Measurements from ENCODE around the gene MAPK8IP3. TPM values are rescaled to one million over a fixed set of nuclear protein-coding genes. Genes with fewer than 3 reads are reported as not detected.

MAPK8IP3 gene
- total RNA-seq, 6 experiments from 2014 or later: 34.3 to 39.9 (median 37.1) TPM

DNA sequence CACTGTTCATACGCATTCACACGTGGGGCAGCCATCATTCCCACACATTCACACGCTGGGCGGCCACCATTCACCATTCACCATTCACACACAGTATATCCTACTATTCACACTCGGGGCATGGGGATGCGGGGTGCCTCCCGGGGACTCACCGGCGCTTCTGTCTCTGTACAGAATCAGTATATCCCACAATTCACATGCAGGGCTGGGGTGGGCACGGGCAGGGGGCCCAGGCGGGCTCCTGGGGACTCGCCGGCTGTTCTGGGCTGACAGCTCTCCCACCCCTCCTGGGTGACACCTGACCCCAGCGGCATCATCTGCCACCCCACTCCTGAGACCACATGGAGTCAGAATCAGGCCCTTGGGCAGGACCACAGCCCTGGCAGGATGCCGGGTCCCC, 55.8 kb downstream of the MAPK8IP3 start:
- no peak overlapping the region for H3K4me3 Mint-ChIP-seq
- H3K27me3 Mint-ChIP-seq (ENCODE audit: insufficient read depth): peaks cover 4% of the 10 kb centered on the region
- no peaks in the 10 kb centered on the region for H3K9me3 Mint-ChIP-seq
- TF ChIP-seq, protein P1, sequence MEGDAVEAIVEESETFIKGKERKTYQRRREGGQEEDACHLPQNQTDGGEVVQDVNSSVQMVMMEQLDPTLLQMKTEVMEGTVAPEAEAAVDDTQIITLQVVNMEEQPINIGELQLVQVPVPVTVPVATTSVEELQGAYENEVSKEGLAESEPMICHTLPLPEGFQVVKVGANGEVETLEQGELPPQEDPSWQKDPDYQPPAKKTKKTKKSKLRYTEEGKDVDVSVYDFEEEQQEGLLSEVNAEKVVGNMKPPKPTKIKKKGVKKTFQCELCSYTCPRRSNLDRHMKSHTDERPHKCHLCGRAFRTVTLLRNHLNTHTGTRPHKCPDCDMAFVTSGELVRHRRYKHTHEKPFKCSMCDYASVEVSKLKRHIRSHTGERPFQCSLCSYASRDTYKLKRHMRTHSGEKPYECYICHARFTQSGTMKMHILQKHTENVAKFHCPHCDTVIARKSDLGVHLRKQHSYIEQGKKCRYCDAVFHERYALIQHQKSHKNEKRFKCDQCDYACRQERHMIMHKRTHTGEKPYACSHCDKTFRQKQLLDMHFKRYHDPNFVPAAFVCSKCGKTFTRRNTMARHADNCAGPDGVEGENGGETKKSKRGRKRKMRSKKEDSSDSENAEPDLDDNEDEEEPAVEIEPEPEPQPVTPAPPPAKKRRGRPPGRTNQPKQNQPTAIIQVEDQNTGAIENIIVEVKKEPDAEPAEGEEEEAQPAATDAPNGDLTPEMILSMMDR (IDR thresholded peaks at IDR 0.05): no peak
- H3K4me1 Mint-ChIP-seq (ENCODE audit: low read depth): no peaks in the 10 kb centered on the region
- DNase-seq: no peak
- peaks cover 7% of the 10 kb centered on the region for H3K36me3 Mint-ChIP-seq (ENCODE audit: low read depth)
- no peak overlapping the region for H3K27ac Mint-ChIP-seq

DNA sequence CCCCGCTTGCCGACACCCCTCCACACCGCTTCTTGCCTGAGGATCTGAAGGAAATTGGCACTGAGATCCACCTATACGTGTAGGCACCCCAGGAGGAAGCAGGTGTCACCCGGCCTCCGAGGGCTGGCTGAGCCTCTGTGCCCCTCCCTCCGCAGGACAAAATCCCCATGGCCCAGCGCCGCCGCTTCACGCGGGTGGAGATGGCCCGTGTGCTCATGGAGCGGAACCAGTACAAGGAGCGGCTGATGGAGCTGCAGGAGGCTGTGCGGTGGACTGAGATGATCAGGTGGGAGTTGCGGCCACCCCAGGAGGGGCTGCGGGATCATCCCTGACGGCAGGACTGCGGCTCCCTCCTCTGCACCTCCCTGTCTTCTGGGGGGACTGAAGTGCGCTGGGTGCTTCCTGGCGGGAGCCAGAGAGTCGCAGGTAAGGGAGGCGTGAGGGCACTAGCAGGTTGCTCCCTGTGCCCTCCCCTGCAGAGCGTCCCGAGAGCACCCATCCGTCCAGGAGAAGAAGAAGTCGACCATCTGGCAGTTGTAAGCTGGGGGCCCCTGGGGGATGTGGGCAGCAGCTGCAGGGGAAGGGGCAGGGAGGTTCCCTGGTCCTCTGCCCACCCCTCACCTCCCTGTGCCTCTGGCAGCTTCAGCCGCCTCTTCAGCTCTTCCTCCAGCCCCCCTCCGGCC, 56.3 kb downstream of the MAPK8IP3 start:
- H3K36me3 Mint-ChIP-seq (ENCODE audit: low read depth): peaks cover 7% of the 10 kb centered on the region
- no peaks in the 10 kb centered on the region for H3K9me3 Mint-ChIP-seq
- H3K4me3 Mint-ChIP-seq: no peak overlapping the region
- no peak overlapping the region for H3K27ac Mint-ChIP-seq
- peaks cover 4% of the 10 kb centered on the region for H3K27me3 Mint-ChIP-seq (ENCODE audit: insufficient read depth)
- TF ChIP-seq, protein P1 (IDR thresholded peaks at IDR 0.05): no peak
- H3K4me1 Mint-ChIP-seq (ENCODE audit: low read depth): no peaks in the 10 kb centered on the region
- DNase-seq: no peak

DNA sequence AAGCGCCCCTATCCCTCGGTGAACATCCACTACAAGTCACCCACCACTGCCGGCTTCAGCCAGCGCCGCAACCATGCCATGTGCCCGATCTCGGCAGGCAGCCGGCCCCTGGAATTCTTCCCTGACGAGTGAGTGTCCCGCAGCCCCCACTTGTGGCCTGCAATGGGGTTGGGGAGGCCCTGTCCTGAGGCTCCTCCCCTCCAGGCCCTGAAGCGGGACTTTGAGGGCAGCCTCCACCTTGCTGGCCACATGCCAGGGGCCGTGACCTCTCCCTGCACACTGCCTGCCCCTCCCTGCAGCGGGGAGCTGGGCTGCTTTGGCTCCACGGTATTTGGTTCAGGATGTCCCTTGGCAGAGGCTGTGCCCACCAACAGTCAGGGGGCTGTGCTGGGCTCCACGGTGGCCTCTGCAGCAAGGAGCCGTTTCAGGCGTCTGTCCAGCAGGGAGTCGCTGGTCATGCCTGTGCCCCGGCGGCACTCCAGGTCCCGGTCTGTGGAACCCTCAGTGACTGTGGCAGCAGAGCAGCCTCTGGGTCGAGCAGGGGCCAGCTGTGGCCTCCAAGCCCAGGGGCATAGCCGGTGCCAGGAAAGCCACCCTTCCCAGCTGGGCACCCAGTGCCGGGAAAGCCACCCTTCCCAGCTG, 57.0 kb downstream of the MAPK8IP3 start:
- H3K4me1 Mint-ChIP-seq (ENCODE audit: low read depth): no peaks in the 10 kb centered on the region
- peaks cover 9% of the 10 kb centered on the region for H3K36me3 Mint-ChIP-seq (ENCODE audit: low read depth)
- DNase-seq: no peak
- no peak overlapping the region for H3K27ac Mint-ChIP-seq
- no peaks in the 10 kb centered on the region for H3K9me3 Mint-ChIP-seq
- peaks cover 6% of the 10 kb centered on the region for H3K27me3 Mint-ChIP-seq (ENCODE audit: insufficient read depth)
- TF ChIP-seq, protein P1 (IDR thresholded peaks at IDR 0.05): no peak
- no peak overlapping the region for H3K4me3 Mint-ChIP-seq

- TF ChIP-seq, protein P1 (IDR thresholded peaks at IDR 0.05): peak; percentile 71
- no peaks in the 10 kb centered on the region for H3K9me3 Mint-ChIP-seq
- DNase-seq: no peak
- H3K4me1 Mint-ChIP-seq (ENCODE audit: low read depth): no peaks in the 10 kb centered on the region
- no peak overlapping the region for H3K27ac Mint-ChIP-seq
- H3K4me3 Mint-ChIP-seq: no peak overlapping the region
- H3K36me3 Mint-ChIP-seq (ENCODE audit: low read depth): peaks cover 10% of the 10 kb centered on the region
- H3K27me3 Mint-ChIP-seq (ENCODE audit: insufficient read depth): peaks cover 8% of the 10 kb centered on the region
These were observed 57.8 kb downstream of the MAPK8IP3 start for GRCh38 chr16:1763521-1764511.

GRCh38 chr16:1764971-1765370, 59.0 kb downstream of the MAPK8IP3 start:
- TF ChIP-seq, protein P1 (IDR thresholded peaks at IDR 0.05): no peak
- peaks cover 2% of the 10 kb centered on the region for H3K4me1 Mint-ChIP-seq (ENCODE audit: low read depth)
- H3K9me3 Mint-ChIP-seq: no peaks in the 10 kb centered on the region
- peaks cover 10% of the 10 kb centered on the region for H3K36me3 Mint-ChIP-seq (ENCODE audit: low read depth)
- H3K4me3 Mint-ChIP-seq: no peak overlapping the region
- no peak for DNase-seq
- no peak overlapping the region for H3K27ac Mint-ChIP-seq
- H3K27me3 Mint-ChIP-seq (ENCODE audit: insufficient read depth): peaks cover 8% of the 10 kb centered on the region

All from HFFc6 (cell line).